T-cell (primary cell): Measurements from ENCODE around the gene SHLD2. TPM values are rescaled to one million over a fixed set of nuclear protein-coding genes. Genes with fewer than 3 reads are reported as not detected.
A peak's percentile ranks its signal among the peaks of the same experiment; 100 is the strongest.
"Not testable (repeated sequence)": the region's sequence is repeated elsewhere in the genome, so short reads cannot be mapped to it uniquely, and the experiment has no call there.

ENCODE experiments used
- ATAC-seq, 4 experiments: fragments of 200-7000 bp in 3 of 4; fragments of 150-1000 bp in 1 of 4; cut with Tn5 transposase; replicated peaks in 1 of 4; 1 replicate in 3 of 4; 2 replicates in 1 of 4; pipeline ENCODE4 v1.10.0; 2021; ENCODE audit warnings: moderate library complexity in 3 of 4, mild to moderate bottlenecking in 2 of 4, moderate number of reproducible peaks in 1 of 4
- CTCF ChIA-PET, 2 donors: fragments of 300-600 bp; sonication (Branson Sonifier 250); formaldehyde crosslinking; loops; one replicate each; lab custom pipeline; 2022; ENCODE audit warnings: antibody characterized with exemption in 2 of 2; lab: Charles Lee
- POLR2A ChIA-PET, 2 donors: fragments of 300-600 bp; sonication (Branson Sonifier 250); formaldehyde crosslinking; loops; one replicate each; lab custom pipeline; 2022; ENCODE audit warnings: antibody characterized with exemption in 2 of 2; lab: Charles Lee
- DNase-seq, 35 experiments: peaks; one replicate each; pipeline versions ENCODE4 v3.0.0 to v3.0.0-alpha.2; 2013 to 2023
- H3K27ac ChIP-seq: one replicate; pipeline ENCODE4 v1.5.1; 2013; ENCODE audit warnings: low read length
- H3K27me3 ChIP-seq, 2 experiments: replicated peaks in 1 of 2; 1 replicate in 1 of 2; 2 replicates in 1 of 2; pipeline versions ENCODE4 v1.6.1 to v1.7.0; 2013; ENCODE audit warnings: low read length in 1 of 2, mixed read lengths in 1 of 2; ENCODE audit not compliant: control insufficient read depth in 2 of 2, insufficient read depth in 2 of 2; ENCODE audit errors: extremely low read depth in 1 of 2
- H3K36me3 ChIP-seq, 2 donors: 1 replicate in 1 of 2; 2 replicates in 1 of 2; pipeline versions ENCODE4 v1.6.1 to v1.7.0; 2013; ENCODE audit warnings: low read length in 1 of 2; ENCODE audit not compliant: control insufficient read depth in 2 of 2, insufficient read depth in 1 of 2; ENCODE audit errors: extremely low read depth in 1 of 2
- H3K4me1 ChIP-seq, 2 experiments: 1 replicate in 1 of 2; 2 replicates in 1 of 2; pipeline versions ENCODE4 v1.6.1 to v1.7.0; 2013; ENCODE audit warnings: low read length in 2 of 2, mixed read lengths in 1 of 2; ENCODE audit not compliant: insufficient read depth in 2 of 2, control insufficient read depth in 1 of 2; ENCODE audit errors: extremely low read depth in 1 of 2
- H3K4me3 ChIP-seq, 2 donors: 1 replicate in 1 of 2; 2 replicates in 1 of 2; pipeline versions ENCODE4 v1.5.1 to v1.7.0; 2013; ENCODE audit warnings: mild to moderate bottlenecking in 2 of 2, low read length in 1 of 2, moderate library complexity in 1 of 2; ENCODE audit not compliant: control insufficient read depth in 1 of 2; ENCODE audit errors: extremely low read depth in 1 of 2
- H3K9me3 ChIP-seq: 2 replicates; pipeline ENCODE4 v1.7.0; 2013
- H3K27ac Mint-ChIP-seq, 2 donors: one replicate each; pipeline ENCODE4 v1.8.0; 2020 to 2021; ENCODE audit warnings: mild to moderate bottlenecking in 2 of 2, mixed read lengths in 2 of 2
- H3K27me3 Mint-ChIP-seq, 2 donors: one replicate each; pipeline ENCODE4 v1.8.0; 2021 to 2022; ENCODE audit warnings: mixed read lengths in 2 of 2
- H3K36me3 Mint-ChIP-seq: one replicate; pipeline ENCODE4 v1.8.0; 2021; ENCODE audit warnings: mixed read lengths
- H3K4me1 Mint-ChIP-seq, 3 donors: one replicate each; pipeline ENCODE4 v1.8.0; 2020 to 2022; ENCODE audit warnings: mixed read lengths in 3 of 3, mild to moderate bottlenecking in 1 of 3
- H3K4me3 Mint-ChIP-seq, 3 donors: one replicate each; pipeline ENCODE4 v1.8.0; 2020 to 2022; ENCODE audit warnings: mild to moderate bottlenecking in 3 of 3, mixed read lengths in 3 of 3, moderate library complexity in 3 of 3
- H3K9me3 Mint-ChIP-seq, 3 donors: one replicate each; pipeline ENCODE4 v1.8.0; 2020 to 2022; ENCODE audit warnings: mixed read lengths in 3 of 3
- WGBS: methylation state at CpG from one replicate; pipeline ENCODE4 v1.1.5; 2013; ENCODE audit warnings: missing lambda C conversion rate; ENCODE audit not compliant: insufficient coverage; 5-methylcytosine and 5-hydroxymethylcytosine counted together
- total RNA-seq, 35 experiments: library from RNA in 6 of 35; stranded (reverse) in 6 of 35; fragments of 120-200 nt in 1 of 35; gene quantifications; one replicate each; pipeline versions ENCODE4 v1.2.1 to v1.2.4 and lab custom pipeline; 2013 to 2026

Gene SHLD2
- total RNA-seq, 5 donors from 2014 or later (not counting 1 experiment from before 2014, with no cell fraction given): 20.9 to 29.3 (median 22.1) TPM

GRCh38 chr10:87068281-87068680 lies 26.7 kb upstream of the SHLD2 start:
- no peaks in the 10 kb centered on the region for H3K27me3 Mint-ChIP-seq
- H3K36me3 Mint-ChIP-seq: peaks cover 66% of the 10 kb centered on the region
- H3K27ac Mint-ChIP-seq: no peak overlapping the region
- H3K4me3 Mint-ChIP-seq: no peak overlapping the region
- ATAC-seq: no peak
- H3K9me3 Mint-ChIP-seq: no peaks in the 10 kb centered on the region
- H3K4me1 Mint-ChIP-seq: no peaks in the 10 kb centered on the region
- Histone ChIP-seq H3K4me3 (no peak overlapping the region), H3K9me3 (no peaks in the 10 kb centered on the region), H3K27ac (no peak overlapping the region), H3K27me3 (no peaks in the 10 kb centered on the region), H3K36me3 (peaks cover 7 to 71% of the 10 kb centered on the region in 2 donors), H3K4me1 (no peaks in the 10 kb centered on the region)
- CTCF ChIA-PET: no interaction called here
- POLR2A ChIA-PET: interaction anchor here in 1 of 2 donors (1.0 kb wide), 1 partner anchor 23 kb away, joined by 5 read pairs; no protein-coding TSS in a partner anchor
- DNase-seq: no peak
- WGBS: no CpG with 5 or more reads among the region's 1 CpG

GRCh38 chr10:87072449-87072848 lies 22.6 kb upstream of the SHLD2 start:
- no peaks in the 10 kb centered on the region for H3K27me3 Mint-ChIP-seq
- ChIA-PET CTCF (no interaction called here), POLR2A (interaction anchor here in 1 of 2 donors (0.6 kb wide), 1 partner anchor 700 kb away, joined by 4 read pairs; no protein-coding TSS in a partner anchor)
- no peak overlapping the region for H3K4me3 ChIP-seq
- H3K4me1 ChIP-seq: no peaks in the 10 kb centered on the region
- peaks cover 48% of the 10 kb centered on the region for H3K36me3 Mint-ChIP-seq
- ATAC-seq (no peak), DNase-seq (no peak)
- no peak overlapping the region for H3K27ac ChIP-seq
- H3K9me3 ChIP-seq: no peaks in the 10 kb centered on the region
- H3K4me3 Mint-ChIP-seq: no peak overlapping the region
- no peaks in the 10 kb centered on the region for H3K27me3 ChIP-seq
- peaks cover 0 to 6% (median 3%) of the 10 kb centered on the region in 3 donors for H3K4me1 Mint-ChIP-seq
- no CpG with 5 or more reads among the region's 2 CpGs for WGBS
- H3K27ac Mint-ChIP-seq: no peak overlapping the region
- H3K36me3 ChIP-seq: peaks cover 9 to 39% of the 10 kb centered on the region in 2 donors
- no peaks in the 10 kb centered on the region for H3K9me3 Mint-ChIP-seq

GRCh38 chr10:87076421-87076820 lies 18.6 kb upstream of the SHLD2 start:
- no CpG with 5 or more reads among the region's 2 CpGs for WGBS

GRCh38 chr10:87079106-87079836 lies 15.7 kb upstream of the SHLD2 start:
- WGBS: no CpG with 5 or more reads among the region's 11 CpGs
- Mint-ChIP-seq H3K27me3 (no peaks in the 10 kb centered on the region), H3K36me3 (peaks cover 21% of the 10 kb centered on the region), H3K4me3 (no peak overlapping the region), H3K9me3 (no peaks in the 10 kb centered on the region), H3K27ac (no peak overlapping the region), H3K4me1 (peaks cover 30 to 40% (median 38%) of the 10 kb centered on the region in 3 donors)
- peaks cover 0 to 3% of the 10 kb centered on the region in 2 donors for H3K36me3 ChIP-seq
- ChIA-PET POLR2A (no interaction called here), CTCF (no interaction called here)
- H3K27me3 ChIP-seq: no peaks in the 10 kb centered on the region
- peaks cover 0 to 6% of the 10 kb centered on the region in 2 experiments for H3K4me1 ChIP-seq
- DNase-seq: no peak
- ATAC-seq: no peak
- H3K27ac ChIP-seq: no peak overlapping the region
- H3K9me3 ChIP-seq: no peaks in the 10 kb centered on the region
- H3K4me3 ChIP-seq: no peak overlapping the region

More at GRCh38 chr10:87076421-87076820, 18.6 kb upstream of the SHLD2 start:
- Mint-ChIP-seq H3K27ac (peak overlapping the region in 1 of 2 donors; percentile 28), H3K36me3 (peaks cover 31% of the 10 kb centered on the region), H3K4me1 (peaks cover 6 to 16% (median 15%) of the 10 kb centered on the region in 3 donors)
- not testable (repeated sequence) for ATAC-seq, H3K4me1 ChIP-seq, H3K27me3 ChIP-seq, H3K27me3 Mint-ChIP-seq, DNase-seq, H3K9me3 Mint-ChIP-seq, H3K9me3 ChIP-seq, H3K4me3 ChIP-seq, H3K27ac ChIP-seq, H3K4me3 Mint-ChIP-seq
- H3K36me3 ChIP-seq: peaks cover 6 to 21% of the 10 kb centered on the region in 2 donors
- ChIA-PET CTCF (interaction anchor here in 1 of 2 donors (0.7 kb wide), 1 partner anchor 1462 kb away, joined by 3 read pairs; no protein-coding TSS in a partner anchor), POLR2A (interaction anchor here in 1 of 2 donors (0.6 kb wide), 1 partner anchor 12 kb away, joined by 9 read pairs; no protein-coding TSS in a partner anchor)

- ATAC-seq, H3K27ac Mint-ChIP-seq, H3K4me3 Mint-ChIP-seq, H3K27me3 Mint-ChIP-seq, POLR2A ChIA-PET, DNase-seq, H3K27ac ChIP-seq, H3K36me3 ChIP-seq, H3K9me3 Mint-ChIP-seq, CTCF ChIA-PET, H3K27me3 ChIP-seq, H3K4me3 ChIP-seq, H3K9me3 ChIP-seq: not testable (repeated sequence)
- H3K4me1 Mint-ChIP-seq: peaks cover 42 to 51% (median 49%) of the 10 kb centered on the region in 3 donors
- H3K36me3 Mint-ChIP-seq: peaks cover 21% of the 10 kb centered on the region
- peaks cover 4 to 13% of the 10 kb centered on the region in 2 experiments for H3K4me1 ChIP-seq
- no CpG with 5 or more reads among the region's 31 CpGs for WGBS
These were observed 14.4 kb upstream of the SHLD2 start for GRCh38 chr10:87080621-87081020.

- Mint-ChIP-seq H3K36me3 (peaks cover 16% of the 10 kb centered on the region), H3K4me1 (peaks cover 52 to 56% (median 53%) of the 10 kb centered on the region in 3 donors)
- not testable (repeated sequence) for H3K27me3 Mint-ChIP-seq, H3K27ac ChIP-seq, H3K4me3 Mint-ChIP-seq, H3K27ac Mint-ChIP-seq, ATAC-seq, H3K27me3 ChIP-seq, H3K9me3 Mint-ChIP-seq, H3K36me3 ChIP-seq, H3K4me3 ChIP-seq, H3K9me3 ChIP-seq, DNase-seq
- peaks cover 4 to 13% of the 10 kb centered on the region in 2 experiments for H3K4me1 ChIP-seq
- CTCF ChIA-PET: interaction anchor here (0.7 kb wide), 2 partner anchors 14 to 28 kb away, joined by 3 to 5 read pairs; partner anchors contain the start of gene SHLD2 (in 1 of the 2)
- no CpG with 5 or more reads among the region's 3 CpGs for WGBS
- POLR2A ChIA-PET: interaction anchor here in 1 of 2 donors (0.5 to 0.7 kb wide), 2 partner anchors 28 to 575 kb away, joined by 6 to 8 read pairs; no protein-coding TSS in a partner anchor
These were observed 13.4 kb upstream of the SHLD2 start for GRCh38 chr10:87081574-87081973.
